Peyer's patch (tissue), 4 donors: ENCODE results near the gene HNRNPH1. TPM values are rescaled to one million over a fixed set of nuclear protein-coding genes. Genes with fewer than 3 reads are reported as not detected.

Source experiments
- DNase-seq, 3 donors: peaks; one replicate each; pipeline ENCODE4 v3.0.0-alpha.2; 2017 to 2019
- H3K27ac ChIP-seq, 4 donors: fragments of 200-600 bp; sonication (generic); one replicate each; pipeline ENCODE4 v1.5.1; 2016 to 2019
- H3K27me3 ChIP-seq, 2 donors: fragments of 200-600 bp; sonication (generic); one replicate each; pipeline ENCODE4 v1.5.1; 2019
- H3K36me3 ChIP-seq, 3 donors: fragments of 200-600 bp; sonication (generic); one replicate each; pipeline ENCODE4 v1.5.1; 2016 to 2019
- H3K4me1 ChIP-seq, 4 donors: fragments of 200-600 bp; sonication (generic); one replicate each; pipeline ENCODE4 v1.5.1; 2016 to 2019
- H3K4me3 ChIP-seq, 4 donors: fragments of 200-600 bp; sonication (generic); 1 replicate in 3 of 4; 2 replicates in 1 of 4; pipeline ENCODE4 v1.5.1; 2016 to 2019; ENCODE audit warnings: mild to moderate bottlenecking in 1 of 4
- H3K9me3 ChIP-seq, 4 donors: fragments of 200-600 bp; sonication (generic); one replicate each; pipeline ENCODE4 v1.5.1; 2016 to 2019; ENCODE audit warnings: mild to moderate bottlenecking in 1 of 4
- POLR2A ChIP-seq, 2 donors: fragments of 450-650 bp; IDR thresholded peaks; one replicate each; pipeline ENCODE4 v1.5.1; 2017; ENCODE audit warnings: antibody characterized with exemption in 2 of 2, mild to moderate bottlenecking in 2 of 2, moderate library complexity in 2 of 2
- total RNA-seq, 4 donors: library from RNA; depleted of rRNA; stranded (reverse); fragments of >200 nt; gene quantifications; one replicate each; pipeline ENCODE4 v1.1.0, GENCODE V29; 2016
- TF ChIP-seq, protein P1 (sequence below), 6 experiments: fragments of 450-650 bp in 4 of 6; fragments of 200-600 bp in 2 of 6; sonication (generic) in 1 of 6; IDR thresholded peaks; one replicate each; pipeline ENCODE4 v1.5.1; 2017 to 2019; ENCODE audit warnings: antibody characterized with exemption in 6 of 6, mild to moderate bottlenecking in 3 of 6, moderate library complexity in 1 of 6

Gene HNRNPH1
- total RNA-seq, 4 donors from 2014 or later = 566 to 2,149 (median 666) TPM

GRCh38 chr5:179608131-179608581 is 15.3 kb downstream of the HNRNPH1 start:
- no peak overlapping the region for H3K4me3 ChIP-seq
- peak; percentile 34 to 61 (median 51) for DNase-seq
- peaks cover 0 to 91% (median 0%) of the 10 kb centered on the region in 3 donors for H3K36me3 ChIP-seq
- no peaks in the 10 kb centered on the region for H3K27me3 ChIP-seq
- TF ChIP-seq, protein P1, sequence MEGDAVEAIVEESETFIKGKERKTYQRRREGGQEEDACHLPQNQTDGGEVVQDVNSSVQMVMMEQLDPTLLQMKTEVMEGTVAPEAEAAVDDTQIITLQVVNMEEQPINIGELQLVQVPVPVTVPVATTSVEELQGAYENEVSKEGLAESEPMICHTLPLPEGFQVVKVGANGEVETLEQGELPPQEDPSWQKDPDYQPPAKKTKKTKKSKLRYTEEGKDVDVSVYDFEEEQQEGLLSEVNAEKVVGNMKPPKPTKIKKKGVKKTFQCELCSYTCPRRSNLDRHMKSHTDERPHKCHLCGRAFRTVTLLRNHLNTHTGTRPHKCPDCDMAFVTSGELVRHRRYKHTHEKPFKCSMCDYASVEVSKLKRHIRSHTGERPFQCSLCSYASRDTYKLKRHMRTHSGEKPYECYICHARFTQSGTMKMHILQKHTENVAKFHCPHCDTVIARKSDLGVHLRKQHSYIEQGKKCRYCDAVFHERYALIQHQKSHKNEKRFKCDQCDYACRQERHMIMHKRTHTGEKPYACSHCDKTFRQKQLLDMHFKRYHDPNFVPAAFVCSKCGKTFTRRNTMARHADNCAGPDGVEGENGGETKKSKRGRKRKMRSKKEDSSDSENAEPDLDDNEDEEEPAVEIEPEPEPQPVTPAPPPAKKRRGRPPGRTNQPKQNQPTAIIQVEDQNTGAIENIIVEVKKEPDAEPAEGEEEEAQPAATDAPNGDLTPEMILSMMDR (IDR thresholded peaks at IDR 0.05) = no peak
- no peak for TF ChIP-seq POLR2A (IDR thresholded peaks at IDR 0.05)
- H3K4me1 ChIP-seq = no peaks in the 10 kb centered on the region
- peak overlapping the region in 1 of 4 donors; percentile 17 for H3K27ac ChIP-seq
- H3K9me3 ChIP-seq = no peaks in the 10 kb centered on the region

DNA sequence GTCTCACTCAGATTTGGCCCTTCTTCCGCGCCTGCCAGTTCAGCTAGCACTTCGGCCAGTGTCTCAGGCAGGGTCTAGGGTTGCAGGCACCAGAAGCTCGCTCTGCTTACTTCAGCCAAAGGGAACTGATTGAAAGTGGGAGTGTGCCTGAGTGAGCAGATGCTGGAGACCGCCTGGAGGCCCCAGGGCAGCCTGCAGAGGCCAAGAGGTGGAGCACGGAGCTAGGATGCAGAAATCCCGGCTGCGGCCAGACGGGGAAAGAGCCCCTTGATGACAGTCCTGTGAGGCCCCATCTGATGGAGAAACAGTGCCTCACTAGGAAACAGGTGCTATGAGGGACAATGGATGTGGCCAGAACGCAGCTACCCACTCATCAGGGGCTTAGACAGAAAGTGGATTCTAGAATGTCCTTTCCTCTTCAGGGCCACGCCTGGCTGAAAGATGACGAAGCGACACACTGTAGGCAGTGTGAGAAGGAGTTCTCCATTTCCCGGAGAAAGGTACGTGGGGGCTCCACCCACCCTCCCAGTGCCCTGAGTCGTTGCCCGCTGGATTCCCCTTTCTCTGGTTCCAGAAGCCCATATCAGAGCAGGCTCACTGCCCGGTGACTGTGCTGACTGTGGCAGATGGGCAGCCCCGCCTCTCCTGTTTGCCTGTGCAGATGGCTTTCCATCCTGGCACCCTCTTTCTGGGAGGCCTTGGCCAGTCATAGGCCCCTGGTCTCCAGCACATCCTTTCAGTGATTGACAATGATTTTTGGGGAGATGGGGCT is 16.1 kb downstream of the HNRNPH1 start:
- Histone ChIP-seq H3K4me1 (no peaks in the 10 kb centered on the region), H3K27ac (no peak overlapping the region), H3K4me3 (no peak overlapping the region), H3K9me3 (no peaks in the 10 kb centered on the region), H3K36me3 (peaks cover 0 to 91% (median 0%) of the 10 kb centered on the region in 3 donors), H3K27me3 (no peaks in the 10 kb centered on the region)
- peak in 1 of 3 donors; percentile 49 for DNase-seq
- TF ChIP-seq, protein P1 (IDR thresholded peaks at IDR 0.05) = no peak
- no peak for TF ChIP-seq POLR2A (IDR thresholded peaks at IDR 0.05)

- peaks cover 0 to 92% (median 0%) of the 10 kb centered on the region in 3 donors for H3K36me3 ChIP-seq
- no peak for DNase-seq
- no peaks in the 10 kb centered on the region for H3K4me1 ChIP-seq
- TF ChIP-seq POLR2A (IDR thresholded peaks at IDR 0.05) = no peak
- TF ChIP-seq, protein P1 (IDR thresholded peaks at IDR 0.05) = no peak
- H3K27me3 ChIP-seq = no peaks in the 10 kb centered on the region
- no peaks in the 10 kb centered on the region for H3K9me3 ChIP-seq
- H3K27ac ChIP-seq = peak overlapping the region in 1 of 4 donors; percentile 31
- H3K4me3 ChIP-seq = no peak overlapping the region
Observed at GRCh38 chr5:179606910-179607159, 16.6 kb downstream of the HNRNPH1 start.

DNA sequence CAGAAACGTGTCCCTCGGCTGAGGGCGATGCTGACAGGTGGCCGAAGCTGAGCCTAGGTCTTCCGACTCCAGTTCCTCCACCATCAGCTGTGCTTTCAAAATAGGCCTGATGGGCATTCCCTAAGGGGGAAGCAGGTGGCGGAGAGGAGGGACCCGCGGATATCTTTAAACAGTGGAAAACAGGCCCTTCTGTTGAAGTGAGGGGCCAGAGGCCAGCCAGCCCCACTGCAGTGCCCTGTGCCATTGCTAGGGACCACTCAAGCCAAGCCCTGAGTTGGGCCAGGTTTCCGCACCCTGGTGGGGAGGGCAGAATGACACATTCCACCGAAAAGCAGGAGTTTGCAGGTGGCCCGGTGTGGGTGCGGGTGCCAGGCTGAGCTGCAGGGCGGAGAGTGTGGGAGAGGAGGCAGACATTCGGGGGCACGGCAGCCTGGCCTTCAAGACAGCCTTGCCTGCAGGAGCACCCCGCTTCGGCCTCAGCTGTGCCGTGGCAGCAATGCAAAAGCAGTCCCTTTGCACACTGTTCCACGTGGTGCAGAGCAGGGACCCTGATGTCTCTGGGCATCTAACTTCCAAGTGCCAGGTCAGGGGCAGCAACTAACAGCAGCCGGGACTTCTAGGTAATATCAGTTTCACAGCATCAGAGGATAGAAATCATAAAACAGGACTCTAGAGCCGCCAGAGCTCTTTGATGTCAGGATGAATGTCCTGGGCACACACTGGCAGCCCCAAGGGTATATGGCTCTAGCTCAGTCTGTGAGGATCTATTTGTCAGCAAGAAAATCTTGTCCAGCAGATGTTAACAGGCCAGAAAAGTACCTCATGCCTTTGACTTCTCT is 17.2 kb downstream of the HNRNPH1 start:
- TF ChIP-seq, protein P1 (IDR thresholded peaks at IDR 0.05) = no peak
- TF ChIP-seq POLR2A (IDR thresholded peaks at IDR 0.05) = no peak
- Histone ChIP-seq H3K36me3 (peaks cover 0 to 88% (median 0%) of the 10 kb centered on the region in 3 donors), H3K4me3 (no peak overlapping the region), H3K9me3 (no peaks in the 10 kb centered on the region), H3K27ac (peak overlapping the region in 3 of 4 donors; percentile 8 to 61 (median 31)), H3K4me1 (no peaks in the 10 kb centered on the region), H3K27me3 (no peaks in the 10 kb centered on the region)
- peak in 1 of 3 donors; percentile 44 for DNase-seq

DNA sequence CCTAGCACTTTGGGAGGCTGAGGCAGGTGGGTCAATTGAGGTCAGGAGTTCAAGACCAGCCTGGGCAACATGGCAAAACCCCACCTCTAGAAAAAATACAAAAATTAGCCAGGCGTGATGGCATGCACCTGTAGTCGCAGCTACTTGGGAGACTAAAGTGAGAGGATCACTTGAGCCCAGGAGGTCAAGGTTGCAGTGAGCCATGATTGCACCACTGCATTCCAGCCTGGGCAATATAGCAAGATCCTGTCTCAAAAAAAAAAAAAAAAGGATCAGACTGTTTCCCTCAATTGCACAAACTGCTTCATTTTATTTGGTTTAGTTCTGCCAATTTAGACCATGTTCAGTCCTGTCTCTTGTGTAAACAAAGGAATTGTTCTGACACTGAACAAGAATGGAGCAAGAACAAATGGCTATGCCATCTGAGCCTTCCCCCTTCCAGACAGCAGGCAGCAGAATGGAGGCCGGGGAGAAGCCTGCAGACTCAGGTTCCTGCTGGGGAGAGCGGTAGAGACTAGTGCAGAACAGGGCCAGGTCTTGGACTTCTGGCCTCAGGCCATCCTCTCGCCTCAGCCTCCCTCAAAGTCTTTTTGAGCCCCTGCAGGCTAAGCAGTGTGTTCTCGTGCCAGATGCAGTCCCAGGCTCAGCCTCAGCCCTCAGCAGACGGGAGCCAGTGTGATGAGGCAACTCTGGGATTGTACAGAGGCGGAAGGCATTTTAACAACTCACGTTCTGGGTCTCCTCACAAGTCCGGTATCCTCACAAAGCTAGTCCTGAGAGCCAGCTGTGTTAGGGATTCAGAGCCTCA is 18.2 kb downstream of the HNRNPH1 start:
- DNase-seq = peak in 1 of 3 donors; percentile 43
- TF ChIP-seq POLR2A (IDR thresholded peaks at IDR 0.05) = no peak
- TF ChIP-seq, protein P1 (IDR thresholded peaks at IDR 0.05) = no peak
- no peaks in the 10 kb centered on the region for H3K4me1 ChIP-seq
- H3K9me3 ChIP-seq = no peaks in the 10 kb centered on the region
- H3K27ac ChIP-seq = peak overlapping the region in 3 of 4 donors; percentile 8 to 61 (median 25)
- H3K27me3 ChIP-seq = no peaks in the 10 kb centered on the region
- H3K4me3 ChIP-seq = no peak overlapping the region
- peaks cover 0 to 86% (median 0%) of the 10 kb centered on the region in 3 donors for H3K36me3 ChIP-seq
